ENCODE measurements around the gene HHEX. TPM values are rescaled to one million over a fixed set of nuclear protein-coding genes. Genes with fewer than 3 reads are reported as not detected.

Gene HHEX
- total RNA-seq, 1 donor from 2014 or later = 2.2 TPM

GRCh38 chr10:92657024-92657423 is 32.7 kb upstream of the HHEX start:
- DNase-seq (ENCODE audit: low read depth) = no peak
- TF ChIP-seq CTCF (conservative IDR thresholded peaks at IDR 0.05; ENCODE audit: low read depth, low read length) = no peak
- no peak overlapping the region for H3K4me3 ChIP-seq (ENCODE audit: low read depth, low read length)

GRCh38 chr10:92662848-92663247 is 26.9 kb upstream of the HHEX start:
- no peak for DNase-seq (ENCODE audit: low read depth)
- TF ChIP-seq CTCF (conservative IDR thresholded peaks at IDR 0.05; ENCODE audit: low read depth, low read length) = no peak
- no peak overlapping the region for H3K4me3 ChIP-seq (ENCODE audit: low read depth, low read length)

- TF ChIP-seq CTCF (conservative IDR thresholded peaks at IDR 0.05; ENCODE audit: low read depth, low read length) = no peak
- DNase-seq (ENCODE audit: low read depth) = no peak
Observed at GRCh38 chr10:92664322-92664721, 25.4 kb upstream of the HHEX start.

GRCh38 chr10:92667078-92667477 is 22.7 kb upstream of the HHEX start:
- H3K4me3 ChIP-seq (ENCODE audit: low read depth, low read length) = no peak overlapping the region
- no peak for DNase-seq (ENCODE audit: low read depth)
- TF ChIP-seq CTCF (conservative IDR thresholded peaks at IDR 0.05; ENCODE audit: low read depth, low read length) = no peak

More at GRCh38 chr10:92664322-92664721, 25.4 kb upstream of the HHEX start:
- H3K4me3 ChIP-seq (ENCODE audit: low read depth, low read length) = no peak overlapping the region

- DNase-seq (ENCODE audit: low read depth) = no peak
- no peak overlapping the region for H3K4me3 ChIP-seq (ENCODE audit: low read depth, low read length)
- TF ChIP-seq CTCF (conservative IDR thresholded peaks at IDR 0.05; ENCODE audit: low read depth, low read length) = no peak
Observed at GRCh38 chr10:92677708-92678107, 12.0 kb upstream of the HHEX start.

- TF ChIP-seq CTCF (conservative IDR thresholded peaks at IDR 0.05; ENCODE audit: low read depth, low read length) = no peak
- no peak overlapping the region for H3K4me3 ChIP-seq (ENCODE audit: low read depth, low read length)
- DNase-seq (ENCODE audit: low read depth) = no peak
Observed at GRCh38 chr10:92678206-92678605, 11.5 kb upstream of the HHEX start.

GRCh38 chr10:92681306-92681834 is 8.4 kb upstream of the HHEX start:
- no peak for TF ChIP-seq CTCF (conservative IDR thresholded peaks at IDR 0.05; ENCODE audit: low read depth, low read length)
- no peak overlapping the region for H3K4me3 ChIP-seq (ENCODE audit: low read depth, low read length)
- no peak for DNase-seq (ENCODE audit: low read depth)
